GM19023 (cell line): ENCODE measurements around the gene ADCY2.

ENCODE experiments used
- ATAC-seq: cut with Tn5 transposase; IDR thresholded peaks from one replicate; pipeline ENCODE4 v1.9.1; 2021; ENCODE audit warnings: mild to moderate bottlenecking, moderate library complexity; ENCODE audit not compliant: unreplicated experiment

Gene ADCY2

GRCh38 chr5:7435503-7435902 lies 39.6 kb downstream of the ADCY2 start:
- ATAC-seq, result no peak

- ATAC-seq, result no peak
Measured at GRCh38 chr5:7436521-7436920, 40.6 kb downstream of the ADCY2 start.

- no peak for ATAC-seq
Measured at GRCh38 chr5:7437836-7438235, 41.9 kb downstream of the ADCY2 start.

GRCh38 chr5:7445068-7445467 lies 49.1 kb downstream of the ADCY2 start:
- no peak for ATAC-seq

GRCh38 chr5:7445831-7446230 lies 49.9 kb downstream of the ADCY2 start:
- no peak for ATAC-seq

GRCh38 chr5:7446913-7447312 lies 51.0 kb downstream of the ADCY2 start:
- ATAC-seq, result no peak

- no peak for ATAC-seq
Measured at GRCh38 chr5:7453947-7454346, 58.0 kb downstream of the ADCY2 start.

- no peak for ATAC-seq
Measured at GRCh38 chr5:7456206-7456605, 60.3 kb downstream of the ADCY2 start.

- no peak for ATAC-seq
Measured at GRCh38 chr5:7461371-7461770, 65.4 kb downstream of the ADCY2 start.

GRCh38 chr5:7462758-7463157 lies 66.8 kb downstream of the ADCY2 start:
- ATAC-seq, result no peak

- no peak for ATAC-seq
Measured at GRCh38 chr5:7464182-7464581, 68.2 kb downstream of the ADCY2 start.

GRCh38 chr5:7467179-7467578 lies 71.2 kb downstream of the ADCY2 start:
- ATAC-seq, result no peak

GRCh38 chr5:7468742-7469141 lies 72.8 kb downstream of the ADCY2 start:
- no peak for ATAC-seq

GRCh38 chr5:7471710-7472109 lies 75.8 kb downstream of the ADCY2 start:
- ATAC-seq, result no peak

GRCh38 chr5:7473115-7473514 lies 77.2 kb downstream of the ADCY2 start:
- no peak for ATAC-seq

GRCh38 chr5:7473668-7474215 lies 77.8 kb downstream of the ADCY2 start:
- no peak for ATAC-seq

- no peak for ATAC-seq
Measured at GRCh38 chr5:7474821-7475403, 79.0 kb downstream of the ADCY2 start.

GRCh38 chr5:7478459-7478858 lies 82.5 kb downstream of the ADCY2 start:
- no peak for ATAC-seq

- no peak for ATAC-seq
Measured at GRCh38 chr5:7488734-7489133, 92.8 kb downstream of the ADCY2 start.

GRCh38 chr5:7492371-7492770 lies 96.4 kb downstream of the ADCY2 start:
- no peak for ATAC-seq

GRCh38 chr5:7493081-7493480 lies 97.1 kb downstream of the ADCY2 start:
- no peak for ATAC-seq

GRCh38 chr5:7493622-7494021 lies 97.7 kb downstream of the ADCY2 start:
- ATAC-seq, result no peak

- no peak for ATAC-seq
Measured at GRCh38 chr5:7494481-7495130, 98.7 kb downstream of the ADCY2 start.
